Measurements from ENCODE around the gene ASB18. TPM values are rescaled to one million over a fixed set of nuclear protein-coding genes. Genes with fewer than 3 reads are reported as not detected.

Gene ASB18
- total and polyA plus RNA-seq, 8 donors = not detected

- Histone ChIP-seq H3K4me1 (peaks cover 4 to 15% (median 13%) of the 10 kb centered on the region in 3 donors), H3K9me3 (no peaks in the 10 kb centered on the region), H3K36me3 (no peaks in the 10 kb centered on the region), H3K27me3 (peaks cover 10 to 78% (median 26%) of the 10 kb centered on the region in 4 donors), H3K4me3 (no peak overlapping the region), H3K27ac (no peak overlapping the region)
- no peak for DNase-seq
- ATAC-seq = no peak
- intact Hi-C loops (cut with DNase I) = no loop called here
- no peak for FAIRE-seq
- no peak for TF ChIP-seq CTCF (IDR thresholded peaks at IDR 0.05)
- WGBS, 2 donors = 7 to 10% methylated on average over 36 of the region's 36 CpGs
Observed at GRCh38 chr2:236169151-236169721, 95.0 kb downstream of the ASB18 start.

GRCh38 chr2:236168110-236169080, 95.8 kb downstream of the ASB18 start, which contains the start of gene GBX2:
Gene GBX2 (minus strand): TSS chr2:236168386. CDS start chr2:236167971, 415 bp downstream.
- intact Hi-C loops (cut with DNase I) = no loop called here
- no peaks in the 10 kb centered on the region for H3K9me3 ChIP-seq
- peaks cover 10 to 76% (median 25%) of the 10 kb centered on the region in 4 donors for H3K27me3 ChIP-seq
- H3K4me3 ChIP-seq = peak within 1 kb of the TSS; percentile 12 to 39 (median 20)
- H3K4me1 ChIP-seq = peaks cover 4 to 21% (median 15%) of the 10 kb centered on the region in 3 donors
- FAIRE-seq = no peak
- TF ChIP-seq CTCF (IDR thresholded peaks at IDR 0.05) = no peak
- H3K27ac ChIP-seq = no peak within 1 kb of the TSS
- WGBS, 2 donors = 3 to 6% methylated on average over 57 to 105 of the region's 105 CpGs
- peak in 1 of 6 donors; percentile 65 for DNase-seq
- ATAC-seq = peak in 3 of 4 donors; percentile 27 to 64 (median 37)
- H3K36me3 ChIP-seq = no peaks in the 10 kb centered on the region

- ATAC-seq = peak; percentile 22 to 62 (median 37)
- H3K36me3 ChIP-seq = no peaks in the 10 kb centered on the region
- 2% methylated on average over 87 to 112 of the region's 112 CpGs for WGBS, 2 donors
- DNase-seq = peak in 1 of 6 donors; percentile 71
- H3K9me3 ChIP-seq = no peaks in the 10 kb centered on the region
- TF ChIP-seq CTCF (IDR thresholded peaks at IDR 0.05) = no peak
- H3K27ac ChIP-seq = no peak overlapping the region
- no peak for FAIRE-seq
- H3K4me3 ChIP-seq = peak overlapping the region; percentile 12 to 39 (median 20)
- H3K27me3 ChIP-seq = peaks cover 10 to 69% (median 27%) of the 10 kb centered on the region in 4 donors
- peaks cover 4 to 21% (median 15%) of the 10 kb centered on the region in 3 donors for H3K4me1 ChIP-seq
- intact Hi-C loops (cut with DNase I) = no loop called here
Observed at GRCh38 chr2:236167297-236168109, 96.7 kb downstream of the ASB18 start.

GRCh38 chr2:236166796-236167296, 97.4 kb downstream of the ASB18 start:
- 5% methylated on average over 28 to 29 of the region's 29 CpGs for WGBS, 2 donors
- TF ChIP-seq CTCF (IDR thresholded peaks at IDR 0.05) = no peak
- intact Hi-C loops (cut with DNase I) = no loop called here
- ATAC-seq (no peak), DNase-seq (peak in 1 of 6 donors; percentile 74), FAIRE-seq (no peak)
- H3K27me3 ChIP-seq = peaks cover 10 to 65% (median 27%) of the 10 kb centered on the region in 4 donors
- no peaks in the 10 kb centered on the region for H3K9me3 ChIP-seq
- H3K36me3 ChIP-seq = no peaks in the 10 kb centered on the region
- peak overlapping the region in 3 of 4 donors; percentile 12 to 39 (median 29) for H3K4me3 ChIP-seq
- H3K4me1 ChIP-seq = peaks cover 4 to 21% (median 15%) of the 10 kb centered on the region in 3 donors
- no peak overlapping the region for H3K27ac ChIP-seq

All from pancreas (tissue), 10 donors.